ENCODE results near the gene PHF1.

The PHF1 gene

DNA sequence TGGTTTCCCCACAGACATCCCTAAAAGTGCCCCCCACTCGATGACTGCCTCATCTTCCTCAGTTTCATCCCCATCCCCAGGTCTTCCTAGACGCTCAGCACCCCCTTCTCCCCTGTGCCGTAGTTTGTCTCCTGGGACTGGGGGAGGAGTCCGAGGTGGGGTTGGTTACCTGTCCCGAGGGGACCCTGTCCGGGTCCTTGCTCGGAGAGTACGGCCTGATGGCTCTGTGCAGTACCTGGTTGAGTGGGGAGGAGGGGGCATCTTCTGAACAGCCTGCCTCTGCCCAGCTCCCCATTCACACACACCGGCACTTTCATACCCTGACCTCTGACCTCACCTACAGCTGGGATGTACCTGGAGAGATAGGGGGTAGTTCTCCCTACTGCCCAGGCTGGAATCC lies 5.0 kb downstream of the PHF1 start:
- Histone ChIP-seq H3K27me3 (ENCODE audit: insufficient read depth, poor library complexity, severe bottlenecking) (no peaks in the 10 kb centered on the region), H3K27ac (replicated peaks) (no peak overlapping the region), H3K4me3 (replicated peaks; ENCODE audit: insufficient read depth, low read length) (no peak overlapping the region)
- TF ChIP-seq SPI1 (IDR thresholded peaks at IDR 0.05; ENCODE audit: borderline replicate concordance, low read depth) = no peak
- TF ChIP-seq POLR2AphosphoS5 (IDR thresholded peaks at IDR 0.05; ENCODE audit: low read depth) = no peak
- TF ChIP-seq, protein P1, sequence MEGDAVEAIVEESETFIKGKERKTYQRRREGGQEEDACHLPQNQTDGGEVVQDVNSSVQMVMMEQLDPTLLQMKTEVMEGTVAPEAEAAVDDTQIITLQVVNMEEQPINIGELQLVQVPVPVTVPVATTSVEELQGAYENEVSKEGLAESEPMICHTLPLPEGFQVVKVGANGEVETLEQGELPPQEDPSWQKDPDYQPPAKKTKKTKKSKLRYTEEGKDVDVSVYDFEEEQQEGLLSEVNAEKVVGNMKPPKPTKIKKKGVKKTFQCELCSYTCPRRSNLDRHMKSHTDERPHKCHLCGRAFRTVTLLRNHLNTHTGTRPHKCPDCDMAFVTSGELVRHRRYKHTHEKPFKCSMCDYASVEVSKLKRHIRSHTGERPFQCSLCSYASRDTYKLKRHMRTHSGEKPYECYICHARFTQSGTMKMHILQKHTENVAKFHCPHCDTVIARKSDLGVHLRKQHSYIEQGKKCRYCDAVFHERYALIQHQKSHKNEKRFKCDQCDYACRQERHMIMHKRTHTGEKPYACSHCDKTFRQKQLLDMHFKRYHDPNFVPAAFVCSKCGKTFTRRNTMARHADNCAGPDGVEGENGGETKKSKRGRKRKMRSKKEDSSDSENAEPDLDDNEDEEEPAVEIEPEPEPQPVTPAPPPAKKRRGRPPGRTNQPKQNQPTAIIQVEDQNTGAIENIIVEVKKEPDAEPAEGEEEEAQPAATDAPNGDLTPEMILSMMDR (IDR thresholded peaks at IDR 0.05; ENCODE audit: insufficient read depth, low read length) = no peak
- TF ChIP-seq, protein P2, sequence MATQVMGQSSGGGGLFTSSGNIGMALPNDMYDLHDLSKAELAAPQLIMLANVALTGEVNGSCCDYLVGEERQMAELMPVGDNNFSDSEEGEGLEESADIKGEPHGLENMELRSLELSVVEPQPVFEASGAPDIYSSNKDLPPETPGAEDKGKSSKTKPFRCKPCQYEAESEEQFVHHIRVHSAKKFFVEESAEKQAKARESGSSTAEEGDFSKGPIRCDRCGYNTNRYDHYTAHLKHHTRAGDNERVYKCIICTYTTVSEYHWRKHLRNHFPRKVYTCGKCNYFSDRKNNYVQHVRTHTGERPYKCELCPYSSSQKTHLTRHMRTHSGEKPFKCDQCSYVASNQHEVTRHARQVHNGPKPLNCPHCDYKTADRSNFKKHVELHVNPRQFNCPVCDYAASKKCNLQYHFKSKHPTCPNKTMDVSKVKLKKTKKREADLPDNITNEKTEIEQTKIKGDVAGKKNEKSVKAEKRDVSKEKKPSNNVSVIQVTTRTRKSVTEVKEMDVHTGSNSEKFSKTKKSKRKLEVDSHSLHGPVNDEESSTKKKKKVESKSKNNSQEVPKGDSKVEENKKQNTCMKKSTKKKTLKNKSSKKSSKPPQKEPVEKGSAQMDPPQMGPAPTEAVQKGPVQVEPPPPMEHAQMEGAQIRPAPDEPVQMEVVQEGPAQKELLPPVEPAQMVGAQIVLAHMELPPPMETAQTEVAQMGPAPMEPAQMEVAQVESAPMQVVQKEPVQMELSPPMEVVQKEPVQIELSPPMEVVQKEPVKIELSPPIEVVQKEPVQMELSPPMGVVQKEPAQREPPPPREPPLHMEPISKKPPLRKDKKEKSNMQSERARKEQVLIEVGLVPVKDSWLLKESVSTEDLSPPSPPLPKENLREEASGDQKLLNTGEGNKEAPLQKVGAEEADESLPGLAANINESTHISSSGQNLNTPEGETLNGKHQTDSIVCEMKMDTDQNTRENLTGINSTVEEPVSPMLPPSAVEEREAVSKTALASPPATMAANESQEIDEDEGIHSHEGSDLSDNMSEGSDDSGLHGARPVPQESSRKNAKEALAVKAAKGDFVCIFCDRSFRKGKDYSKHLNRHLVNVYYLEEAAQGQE (IDR thresholded peaks at IDR 0.05; ENCODE audit: insufficient replicate concordance, low read depth) = no peak
- TF ChIP-seq GABPA (IDR thresholded peaks at IDR 0.05; ENCODE audit: low read depth) = no peak
- DNase-seq (ENCODE audit: low read depth in 1 of 2, low spot score in 1 of 2) = no peak

DNA sequence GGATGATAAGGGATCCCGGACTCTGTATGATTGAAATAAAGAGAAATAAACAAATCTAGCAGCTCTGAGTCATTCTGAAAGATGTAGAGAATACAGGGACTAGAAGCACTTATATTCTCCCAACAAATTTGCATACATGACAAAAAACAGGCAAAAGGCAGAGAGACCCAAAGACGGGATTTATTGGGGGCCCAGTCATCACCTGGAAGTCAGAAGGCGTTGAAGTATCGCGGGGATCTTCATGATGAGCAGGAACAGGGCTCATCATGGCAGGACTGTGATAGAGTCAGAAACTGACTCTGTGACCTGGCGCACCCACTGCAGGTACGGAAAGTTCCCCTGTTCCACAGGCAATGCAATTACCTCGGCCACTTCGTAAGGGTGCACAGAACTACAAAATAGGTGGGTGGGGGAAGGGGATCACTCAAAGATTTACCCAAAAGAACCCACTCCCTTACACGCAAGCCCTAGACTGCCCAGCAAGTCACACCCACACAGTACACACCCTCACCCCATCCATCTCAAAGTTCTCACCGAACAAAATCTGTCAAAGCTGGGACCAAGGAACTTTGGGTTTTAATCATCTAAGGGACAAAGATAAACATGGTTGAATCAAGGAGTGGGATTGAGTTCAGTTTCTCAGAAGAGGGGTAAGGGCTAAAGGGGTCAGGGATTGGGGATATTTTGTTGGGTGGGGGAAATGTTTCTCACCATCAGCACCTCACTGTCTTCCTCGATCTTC lies 5.7 kb downstream of the PHF1 start:
- peak overlapping the region; percentile 66 for H3K4me3 ChIP-seq (replicated peaks; ENCODE audit: insufficient read depth, low read length)
- TF ChIP-seq SPI1 (IDR thresholded peaks at IDR 0.05; ENCODE audit: borderline replicate concordance, low read depth) (no peak), POLR2AphosphoS5 (IDR thresholded peaks at IDR 0.05; ENCODE audit: low read depth) (no peak), GABPA (IDR thresholded peaks at IDR 0.05; ENCODE audit: low read depth) (no peak)
- TF ChIP-seq, protein P1 (IDR thresholded peaks at IDR 0.05; ENCODE audit: insufficient read depth, low read length) = no peak
- TF ChIP-seq, protein P2 (IDR thresholded peaks at IDR 0.05; ENCODE audit: insufficient replicate concordance, low read depth) = no peak
- no peaks in the 10 kb centered on the region for H3K27me3 ChIP-seq (ENCODE audit: insufficient read depth, poor library complexity, severe bottlenecking)
- DNase-seq (ENCODE audit: low read depth in 1 of 2, low spot score in 1 of 2) = no peak
- peak overlapping the region; percentile 90 for H3K27ac ChIP-seq (replicated peaks)

DNA sequence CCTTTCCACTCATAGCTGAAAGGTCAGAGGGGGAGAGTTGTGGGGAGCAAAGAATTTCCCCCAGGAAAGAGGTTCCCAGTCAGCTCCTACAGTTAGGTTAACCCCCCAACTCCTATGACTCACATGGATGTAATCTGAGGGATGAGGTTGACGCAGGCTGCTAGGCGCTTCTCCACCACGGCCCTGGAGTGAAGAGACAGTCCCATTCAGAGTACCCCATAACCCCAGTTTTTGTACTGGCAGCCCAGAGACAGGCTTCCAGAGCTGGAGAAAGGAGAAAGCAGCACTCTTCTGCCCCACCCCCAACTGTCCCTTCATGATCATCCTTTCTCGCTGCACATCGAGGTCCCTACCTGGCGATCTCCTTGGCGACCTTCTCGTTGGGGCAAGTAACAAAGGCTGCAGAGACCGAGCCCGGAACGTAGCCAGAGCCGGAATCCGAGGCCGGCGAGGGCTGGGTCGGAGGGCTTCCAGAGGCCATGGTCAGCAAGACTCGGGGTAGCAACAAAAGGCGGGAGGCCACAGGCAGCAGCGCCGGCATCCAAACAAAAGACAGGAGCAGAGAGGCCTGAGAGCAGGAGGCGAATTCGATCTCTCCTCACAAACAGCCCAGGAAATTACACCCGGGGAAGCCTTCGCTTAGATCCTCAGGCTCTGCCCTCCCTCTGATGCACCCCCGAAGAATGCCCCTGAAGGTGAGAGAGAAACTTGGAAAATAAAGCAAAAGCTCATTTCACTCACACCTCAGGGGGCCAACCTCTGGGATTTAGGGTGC lies 6.5 kb downstream of the PHF1 start:
- Histone ChIP-seq H3K27me3 (ENCODE audit: insufficient read depth, poor library complexity, severe bottlenecking) (no peaks in the 10 kb centered on the region), H3K4me3 (replicated peaks; ENCODE audit: insufficient read depth, low read length) (peak overlapping the region; percentile 66), H3K27ac (replicated peaks) (peak overlapping the region; percentile 90)
- DNase-seq (ENCODE audit: low read depth in 1 of 2, low spot score in 1 of 2) = no peak
- TF ChIP-seq, protein P1 (IDR thresholded peaks at IDR 0.05; ENCODE audit: insufficient read depth, low read length) = no peak
- TF ChIP-seq GABPA (IDR thresholded peaks at IDR 0.05; ENCODE audit: low read depth) = no peak
- no peak for TF ChIP-seq POLR2AphosphoS5 (IDR thresholded peaks at IDR 0.05; ENCODE audit: low read depth)
- no peak for TF ChIP-seq SPI1 (IDR thresholded peaks at IDR 0.05; ENCODE audit: borderline replicate concordance, low read depth)
- TF ChIP-seq, protein P2 (IDR thresholded peaks at IDR 0.05; ENCODE audit: insufficient replicate concordance, low read depth) = no peak
